ENCODE results near the gene ACP4.

- no peak for TF ChIP-seq CTCF (conservative IDR thresholded peaks at IDR 0.05; ENCODE audit: low read depth in 2 of 2)
- TF ChIP-seq POLR2AphosphoS5 (IDR thresholded peaks at IDR 0.05; ENCODE audit: low read depth), result no peak
- no peak for TF ChIP-seq EZH2 (IDR thresholded peaks at IDR 0.05; ENCODE audit: low read depth, unreplicated experiment)
- no peak for TF ChIP-seq REST (IDR thresholded peaks at IDR 0.05; ENCODE audit: unreplicated experiment)
- no peak for TF ChIP-seq NANOG (IDR thresholded peaks at IDR 0.05; ENCODE audit: borderline replicate concordance)
- no peak for TF ChIP-seq ZNF114 (CRISPR knock-in tag; IDR thresholded peaks at IDR 0.05)
- no peak for TF ChIP-seq CREB1 (CRISPR knock-in tag; IDR thresholded peaks at IDR 0.05; ENCODE audit: low read depth)
- TF ChIP-seq JUNB (IDR thresholded peaks at IDR 0.05; ENCODE audit: unreplicated experiment), result no peak
- no peak for TF ChIP-seq EZH2phosphoT487 (IDR thresholded peaks at IDR 0.05; ENCODE audit: unreplicated experiment)
- no peak for TF ChIP-seq ETS1 (IDR thresholded peaks at IDR 0.05)
- no peak for TF ChIP-seq ZNF331 (CRISPR knock-in tag; IDR thresholded peaks at IDR 0.05; ENCODE audit: low read depth)
Observed at GRCh38 chr19:50803633-50804419, 13.6 kb downstream of the ACP4 start.

All from GM23338 (cell line).